Gastroesophageal sphincter (tissue), 4 donors: ENCODE data around the gene FYN. TPM values are rescaled to one million over a fixed set of nuclear protein-coding genes. Genes with fewer than 3 reads are reported as not detected.

Source experiments
- ATAC-seq: fragments of 150-250 bp; one replicate; pipeline ENCODE4 v1.9.1; 2016; ENCODE audit warnings: mild to moderate bottlenecking, moderate library complexity
- H3K27ac ChIP-seq, 4 donors: fragments of 200-600 bp; sonication (generic) in 3 of 4; 1 replicate in 3 of 4; 2 replicates in 1 of 4; pipeline ENCODE4 v1.5.1; 2016 to 2019
- H3K27me3 ChIP-seq: fragments of 200-600 bp; sonication (generic); one replicate; pipeline ENCODE4 v1.5.1; 2019
- H3K36me3 ChIP-seq, 2 donors: fragments of 200-600 bp; sonication (generic); one replicate each; pipeline ENCODE4 v1.5.1; 2019; ENCODE audit warnings: control low read depth in 1 of 2
- H3K4me1 ChIP-seq, 3 donors: fragments of 200-600 bp; sonication (generic); 1 replicate in 2 of 3; 2 replicates in 1 of 3; pipeline ENCODE4 v1.5.1; 2016 to 2019; ENCODE audit warnings: control low read depth in 2 of 3
- H3K4me3 ChIP-seq, 2 donors: fragments of 200-600 bp; sonication (generic); one replicate each; pipeline ENCODE4 v1.5.1; 2019; ENCODE audit warnings: mild to moderate bottlenecking in 1 of 2, moderate library complexity in 1 of 2
- H3K9me3 ChIP-seq, 3 donors: fragments of 200-600 bp; sonication (generic); one replicate each; pipeline ENCODE4 v1.5.1; 2017 to 2019; ENCODE audit warnings: control low read depth in 2 of 3
- CTCF ChIP-seq, 4 experiments: fragments of 200-600 bp in 2 of 4; fragments of 450-650 bp in 2 of 4; sonication (generic) in 1 of 4; IDR thresholded peaks; one replicate each; pipeline ENCODE4 v1.5.1; 2017 to 2019; ENCODE audit warnings: antibody characterized with exemption in 4 of 4, mild to moderate bottlenecking in 2 of 4, moderate library complexity in 2 of 4
- EP300 ChIP-seq: sonication (generic); formaldehyde crosslinking; IDR thresholded peaks from one replicate; pipeline ENCODE4 v1.6.1; 2017; ENCODE audit warnings: antibody characterized with exemption, mild to moderate bottlenecking
- POLR2A ChIP-seq, 2 donors: fragments of 450-650 bp; IDR thresholded peaks; one replicate each; pipeline ENCODE4 v1.6.1; 2017; ENCODE audit warnings: antibody characterized with exemption in 2 of 2, mild to moderate bottlenecking in 2 of 2, moderate library complexity in 1 of 2
- POLR2AphosphoS5 ChIP-seq: sonication (generic); formaldehyde crosslinking; IDR thresholded peaks from one replicate; pipeline ENCODE4 v1.6.1; 2017; ENCODE audit warnings: antibody characterized with exemption
- WGBS, 2 donors: methylation state at CpG; one replicate each; pipeline ENCODE4 v1.1.5; 2018; ENCODE audit warnings: low coverage in 1 of 2; 5-methylcytosine and 5-hydroxymethylcytosine counted together
- total RNA-seq, 4 donors: library from RNA; depleted of rRNA; stranded (reverse); fragments of >200 nt; gene quantifications; one replicate each; pipeline ENCODE4 v1.1.0, GENCODE V29; 2016

The FYN gene
- total RNA-seq, 4 donors from 2014 or later = 58.6 to 101 (median 69.9) TPM

GRCh38 chr6:111795558-111795957 lies 77.7 kb downstream of the FYN start:
- H3K4me1 ChIP-seq = peaks cover 0 to 35% (median 0%) of the 10 kb centered on the region in 3 donors
- no peaks in the 10 kb centered on the region for H3K27me3 ChIP-seq
- H3K27ac ChIP-seq = no peak overlapping the region
- no peaks in the 10 kb centered on the region for H3K36me3 ChIP-seq
- no peaks in the 10 kb centered on the region for H3K9me3 ChIP-seq
- no peak for ATAC-seq
- TF ChIP-seq CTCF (IDR thresholded peaks at IDR 0.05) = no peak
- TF ChIP-seq POLR2AphosphoS5 = no peak
- no peak for TF ChIP-seq EP300
- TF ChIP-seq POLR2A (IDR thresholded peaks at IDR 0.05) = no peak
- H3K4me3 ChIP-seq = no peak overlapping the region
- WGBS, 2 donors = 92 to 98% methylated on average over 2 of the region's 2 CpGs

DNA sequence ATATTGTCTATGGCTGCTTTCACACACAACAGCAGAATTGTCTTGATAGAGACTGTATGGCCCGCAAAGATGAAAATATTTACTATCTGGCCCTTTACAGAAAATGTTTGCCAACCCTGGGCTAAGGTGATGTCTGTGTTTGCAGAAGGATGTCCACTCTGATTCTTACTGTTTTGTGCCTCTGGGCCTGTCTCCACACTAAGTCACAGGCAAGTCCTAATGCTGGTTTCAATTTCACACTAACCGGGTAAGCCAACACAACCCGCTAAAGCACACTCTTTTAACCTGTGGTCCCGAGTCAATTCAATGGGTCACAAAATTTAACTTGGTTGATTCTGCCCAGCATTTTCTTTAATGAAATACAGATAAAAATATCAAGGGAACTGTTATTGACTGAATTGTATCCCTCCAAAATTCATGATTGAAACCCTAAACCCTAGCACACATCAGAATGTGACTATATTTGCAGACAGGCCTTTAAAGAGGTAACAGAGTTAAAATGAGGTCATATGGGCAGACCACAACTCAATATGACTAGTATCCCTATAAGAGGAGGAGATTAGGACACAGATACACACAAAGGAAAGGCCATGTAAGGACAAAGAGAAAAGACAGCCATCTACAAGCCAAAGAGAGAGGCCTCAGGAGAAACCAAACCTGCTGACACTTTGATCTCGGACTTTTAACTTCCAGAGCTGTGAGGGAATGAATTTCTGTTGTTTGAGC lies 78.4 kb downstream of the FYN start:
- H3K4me3 ChIP-seq = no peak overlapping the region
- no peak for TF ChIP-seq EP300
- no peak for TF ChIP-seq CTCF (IDR thresholded peaks at IDR 0.05)
- no peak for TF ChIP-seq POLR2A (IDR thresholded peaks at IDR 0.05)
- no peak for TF ChIP-seq POLR2AphosphoS5
- H3K9me3 ChIP-seq = no peaks in the 10 kb centered on the region
- no peaks in the 10 kb centered on the region for H3K27me3 ChIP-seq
- H3K4me1 ChIP-seq = peaks cover 0 to 33% (median 0%) of the 10 kb centered on the region in 3 donors
- ATAC-seq = no peak
- 76 to 100% methylated on average over 4 to 5 of the region's 5 CpGs for WGBS, 2 donors
- no peaks in the 10 kb centered on the region for H3K36me3 ChIP-seq
- no peak overlapping the region for H3K27ac ChIP-seq

DNA sequence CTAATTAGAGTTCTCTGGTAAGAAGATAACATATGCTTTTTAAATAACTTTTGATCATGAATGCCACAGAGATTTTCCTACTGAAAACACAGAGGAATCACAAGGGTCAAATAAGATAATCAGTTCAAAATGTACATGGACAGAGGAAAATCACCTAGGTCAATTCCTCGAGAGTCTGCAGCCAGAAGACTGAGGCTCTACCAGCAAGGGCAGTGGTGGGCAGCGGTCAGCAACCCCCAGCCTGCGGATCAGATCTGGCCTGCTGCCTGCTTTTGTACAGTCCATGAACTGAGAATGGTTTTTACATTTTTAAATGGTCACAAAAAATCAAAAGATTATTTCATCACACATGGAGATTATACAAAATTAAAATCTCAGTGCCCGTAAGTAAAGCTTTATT lies 79.0 kb downstream of the FYN start:
- no peak overlapping the region for H3K27ac ChIP-seq
- ATAC-seq = no peak
- WGBS, 2 donors = 82 to 94% methylated on average over 3 to 4 of the region's 4 CpGs

DNA sequence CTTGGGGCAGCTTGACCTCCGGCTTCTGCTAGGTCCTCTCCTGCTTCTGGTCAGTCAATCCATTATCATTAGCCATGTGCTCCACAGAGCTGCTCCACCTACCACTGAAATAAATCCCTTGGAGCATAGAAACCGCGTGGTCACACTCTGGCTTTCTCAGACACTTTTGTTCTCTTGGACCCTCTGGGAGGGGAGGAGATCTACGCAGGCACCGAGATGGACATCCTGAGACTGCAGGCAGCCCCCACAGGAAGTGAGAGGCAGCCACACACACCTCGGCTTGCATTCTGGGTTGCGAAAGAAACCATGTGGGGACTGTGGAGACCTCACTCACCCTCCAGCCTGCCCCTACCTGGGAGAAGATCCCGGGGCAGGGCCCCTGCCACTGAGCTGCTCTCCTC lies 79.5 kb downstream of the FYN start:
- no peak for TF ChIP-seq CTCF (IDR thresholded peaks at IDR 0.05)
- no peak for TF ChIP-seq POLR2A (IDR thresholded peaks at IDR 0.05)
- TF ChIP-seq EP300 = no peak
- no peak for TF ChIP-seq POLR2AphosphoS5
- Histone ChIP-seq H3K4me3 (no peak overlapping the region), H3K27ac (no peak overlapping the region), H3K9me3 (no peaks in the 10 kb centered on the region), H3K36me3 (no peaks in the 10 kb centered on the region), H3K27me3 (no peaks in the 10 kb centered on the region), H3K4me1 (peaks cover 0 to 28% (median 7%) of the 10 kb centered on the region in 3 donors)
- no peak for ATAC-seq
- WGBS, 2 donors = 92 to 100% methylated on average over 2 of the region's 8 CpGs

More for the DNA sequence above, 79.0 kb downstream of the FYN start:
- Histone ChIP-seq H3K9me3 (no peaks in the 10 kb centered on the region), H3K36me3 (no peaks in the 10 kb centered on the region), H3K4me3 (no peak overlapping the region), H3K27me3 (no peaks in the 10 kb centered on the region), H3K4me1 (peaks cover 0 to 28% (median under 1%) of the 10 kb centered on the region in 3 donors)
- TF ChIP-seq CTCF (IDR thresholded peaks at IDR 0.05) = no peak
- no peak for TF ChIP-seq POLR2AphosphoS5
- no peak for TF ChIP-seq EP300
- TF ChIP-seq POLR2A (IDR thresholded peaks at IDR 0.05) = no peak
